GM21825 (cell line): Measurements from ENCODE around the gene TSC22D2.

ENCODE experiments used
- ATAC-seq: cut with Tn5 transposase; IDR thresholded peaks from one replicate; pipeline ENCODE4 v1.9.1; 2021; ENCODE audit warnings: mild to moderate bottlenecking, moderate library complexity; ENCODE audit not compliant: unreplicated experiment

The TSC22D2 gene

GRCh38 chr3:150411106-150411460 lies 3.0 kb downstream of the TSC22D2 start:
- no peak for ATAC-seq

GRCh38 chr3:150411546-150411945 lies 3.4 kb downstream of the TSC22D2 start:
- ATAC-seq: no peak

- no peak for ATAC-seq
Measured at GRCh38 chr3:150411976-150412375, 3.9 kb downstream of the TSC22D2 start.

GRCh38 chr3:150412561-150413231 lies 4.6 kb downstream of the TSC22D2 start:
- no peak for ATAC-seq

GRCh38 chr3:150414258-150414657 lies 6.2 kb downstream of the TSC22D2 start:
- no peak for ATAC-seq

- ATAC-seq: no peak
Measured at GRCh38 chr3:150414959-150415358, 6.9 kb downstream of the TSC22D2 start.

- ATAC-seq: no peak
Measured at GRCh38 chr3:150419076-150419868, 11.2 kb downstream of the TSC22D2 start.

- no peak for ATAC-seq
Measured at GRCh38 chr3:150419959-150420358, 11.9 kb downstream of the TSC22D2 start.

GRCh38 chr3:150421256-150421655 lies 13.2 kb downstream of the TSC22D2 start:
- no peak for ATAC-seq

GRCh38 chr3:150421799-150422548 lies 13.9 kb downstream of the TSC22D2 start:
- no peak for ATAC-seq

- no peak for ATAC-seq
Measured at GRCh38 chr3:150422907-150423306, 14.8 kb downstream of the TSC22D2 start.

- ATAC-seq: no peak
Measured at GRCh38 chr3:150423761-150424160, 15.7 kb downstream of the TSC22D2 start.

- no peak for ATAC-seq
Measured at GRCh38 chr3:150426292-150426691, 18.2 kb downstream of the TSC22D2 start.

- no peak for ATAC-seq
Measured at GRCh38 chr3:150428562-150428961, 20.5 kb downstream of the TSC22D2 start.

GRCh38 chr3:150429767-150430671 lies 21.9 kb downstream of the TSC22D2 start:
- no peak for ATAC-seq

- ATAC-seq: no peak
Measured at GRCh38 chr3:150433347-150433746, 25.2 kb downstream of the TSC22D2 start.

- ATAC-seq: no peak
Measured at GRCh38 chr3:150434234-150434633, 26.1 kb downstream of the TSC22D2 start.

- no peak for ATAC-seq
Measured at GRCh38 chr3:150436161-150436560, 28.1 kb downstream of the TSC22D2 start.

GRCh38 chr3:150439657-150440056 lies 31.6 kb downstream of the TSC22D2 start:
- no peak for ATAC-seq

- no peak for ATAC-seq
Measured at GRCh38 chr3:150443331-150443741, 35.2 kb downstream of the TSC22D2 start.

GRCh38 chr3:150444371-150444770 lies 36.3 kb downstream of the TSC22D2 start:
- ATAC-seq: no peak
